PFSK-1 (cell line): ENCODE measurements around the gene LGALS9.
A peak's percentile ranks its signal among the peaks of the same experiment; 100 is the strongest.

Experiments
- FOXP2 ChIP-seq: optimal IDR thresholded peaks from 2 replicates; pipeline ENCODE3; 2011; ENCODE audit warnings: borderline replicate concordance, control low read depth, inconsistent platforms; ENCODE audit not compliant: insufficient read depth; ENCODE audit errors: extremely low read length, extremely low read depth
- POLR2AphosphoS5 ChIP-seq: IDR thresholded peaks from 2 replicates; pipeline ENCODE4 v1.6.1; 2012; ENCODE audit warnings: low read depth, mild to moderate bottlenecking, control low read depth, low read length, moderate library complexity
- REST ChIP-seq, 2 experiments: IDR thresholded peaks; 2 replicates each; pipeline versions ENCODE4 v1.6.1 to v1.8.0; 2011 to 2012; ENCODE audit warnings: low read depth in 2 of 2, low read length in 2 of 2, control low read depth in 1 of 2, inconsistent platforms in 1 of 2, mild to moderate bottlenecking in 1 of 2, moderate library complexity in 1 of 2; ENCODE audit not compliant: insufficient read depth in 1 of 2
- SIN3A ChIP-seq: IDR thresholded peaks from 2 replicates; pipeline ENCODE4 v1.6.1; 2012; ENCODE audit warnings: mild to moderate bottlenecking, low read length, moderate library complexity, borderline replicate concordance; ENCODE audit not compliant: insufficient read depth
- TAF1 ChIP-seq: IDR thresholded peaks from 2 replicates; pipeline ENCODE4 v1.6.1; 2012; ENCODE audit warnings: low read length, control low read depth, borderline replicate concordance; ENCODE audit not compliant: insufficient read depth

Gene LGALS9

GRCh38 chr17:27601069-27601974 lies 29.7 kb upstream of the LGALS9 start:
- no peak for TF ChIP-seq TAF1
- no peak for TF ChIP-seq SIN3A
- TF ChIP-seq REST (IDR thresholded peaks at IDR 0.05; ENCODE audit: insufficient read depth in 1 of 2, low read depth in 2 of 2, low read length in 2 of 2), result no peak
- TF ChIP-seq FOXP2, result no peak
- no peak for TF ChIP-seq POLR2AphosphoS5

- TF ChIP-seq SIN3A, result no peak
- TF ChIP-seq POLR2AphosphoS5, result no peak
- TF ChIP-seq TAF1, result no peak
- TF ChIP-seq REST (IDR thresholded peaks at IDR 0.05; ENCODE audit: insufficient read depth in 1 of 2, low read depth in 2 of 2, low read length in 2 of 2), result no peak
- TF ChIP-seq FOXP2, result no peak
These were observed 29.0 kb upstream of the LGALS9 start for GRCh38 chr17:27601975-27602302.

- TF ChIP-seq REST (IDR thresholded peaks at IDR 0.05; ENCODE audit: insufficient read depth in 1 of 2, low read depth in 2 of 2, low read length in 2 of 2) (0 out of 4 replicates have a peak, but pooled peaks of 1 of the 2 experiments have one; percentile 35), TAF1 (no peak)
These were observed 28.1 kb upstream of the LGALS9 start for GRCh38 chr17:27602721-27603420.

- no peak for TF ChIP-seq TAF1
These were observed 27.6 kb upstream of the LGALS9 start for GRCh38 chr17:27603421-27603770.

GRCh38 chr17:27603880-27604794 lies 26.9 kb upstream of the LGALS9 start:
- TF ChIP-seq REST (IDR thresholded peaks at IDR 0.05; ENCODE audit: insufficient read depth in 1 of 2, low read depth in 2 of 2, low read length in 2 of 2) (no peak), TAF1 (no peak), SIN3A (no peak), FOXP2 (no peak), POLR2AphosphoS5 (no peak)
